ENCODE measurements around the gene XRCC4.

Gene XRCC4

GRCh38 chr5:83177803-83178202, 100.5 kb downstream of the XRCC4 start:
- DNase-seq (ENCODE audit: low spot score): no peak

GRCh38 chr5:83179966-83180365, 102.6 kb downstream of the XRCC4 start:
- Histone ChIP-seq H2BK5ac (ENCODE audit: low read length) (no peak overlapping the region), H3K4me1 (ENCODE audit: control insufficient read depth in 2 of 2, insufficient read depth in 1 of 2, low read depth in 1 of 2, low read length in 2 of 2) (peaks cover 0 to 3% of the 10 kb centered on the region in 2 donors), H3K4ac (ENCODE audit: low read length) (no peak overlapping the region), H3K36me3 (replicated peaks in 1 of 2; ENCODE audit: control insufficient read depth in 2 of 2, insufficient read depth in 2 of 2, low read length in 2 of 2) (no peaks in the 10 kb centered on the region), H3K4me3 (ENCODE audit: low read length in 2 of 2) (no peak overlapping the region), H2BK15ac (ENCODE audit: low read length) (no peak overlapping the region), H2BK12ac (ENCODE audit: low read length) (no peak overlapping the region), H2BK120ac (ENCODE audit: low read depth, low read length) (no peak overlapping the region), H2AFZ (ENCODE audit: low read length) (no peak overlapping the region), H3K79me1 (ENCODE audit: low read depth, low read length) (no peaks in the 10 kb centered on the region), H3K9ac (ENCODE audit: low read depth, low read length, poor library complexity) (no peak overlapping the region), H4K91ac (ENCODE audit: low read depth, low read length, poor library complexity) (no peak overlapping the region), H3K27ac (replicated peaks; ENCODE audit: low read length) (no peak overlapping the region), H3K4me2 (ENCODE audit: insufficient read depth, low read length, poor library complexity, severe bottlenecking) (no peak overlapping the region), H2AK5ac (ENCODE audit: low read depth, low read length) (no peak overlapping the region), H3K27me3 (ENCODE audit: control insufficient read depth in 3 of 3, insufficient read depth in 3 of 3, low read depth in 1 of 3, low read length in 3 of 3) (no peaks in the 10 kb centered on the region), H3K18ac (ENCODE audit: low read length) (no peak overlapping the region), H3K23ac (ENCODE audit: low read depth, low read length, poor library complexity) (no peak overlapping the region), H4K8ac (ENCODE audit: low read depth, low read length) (no peak overlapping the region), H3K9me3 (replicated peaks in 1 of 2; ENCODE audit: control insufficient read depth in 2 of 2, insufficient read depth in 1 of 2, low read depth in 1 of 2, low read length in 2 of 2) (no peaks in the 10 kb centered on the region), H3K14ac (ENCODE audit: low read length) (no peak overlapping the region)
- DNase-seq (ENCODE audit: low spot score): no peak

More at GRCh38 chr5:83177803-83178202, 100.5 kb downstream of the XRCC4 start:
- Histone ChIP-seq H2BK15ac (ENCODE audit: low read length) (no peak overlapping the region), H3K79me1 (ENCODE audit: low read depth, low read length) (no peaks in the 10 kb centered on the region), H3K4me3 (ENCODE audit: low read length in 2 of 2) (no peak overlapping the region), H3K18ac (ENCODE audit: low read length) (no peak overlapping the region), H3K27ac (replicated peaks; ENCODE audit: low read length) (no peak overlapping the region), H3K4ac (ENCODE audit: low read length) (no peak overlapping the region), H2AK5ac (ENCODE audit: low read depth, low read length) (no peak overlapping the region), H3K14ac (ENCODE audit: low read length) (no peak overlapping the region), H4K91ac (ENCODE audit: low read depth, low read length, poor library complexity) (no peak overlapping the region), H3K4me1 (ENCODE audit: control insufficient read depth in 2 of 2, insufficient read depth in 1 of 2, low read depth in 1 of 2, low read length in 2 of 2) (peaks cover 0 to 3% of the 10 kb centered on the region in 2 donors), H4K8ac (ENCODE audit: low read depth, low read length) (no peak overlapping the region), H2BK120ac (ENCODE audit: low read depth, low read length) (no peak overlapping the region), H3K27me3 (ENCODE audit: control insufficient read depth in 3 of 3, insufficient read depth in 3 of 3, low read depth in 1 of 3, low read length in 3 of 3) (no peaks in the 10 kb centered on the region), H3K36me3 (replicated peaks in 1 of 2; ENCODE audit: control insufficient read depth in 2 of 2, insufficient read depth in 2 of 2, low read length in 2 of 2) (no peaks in the 10 kb centered on the region), H2AFZ (ENCODE audit: low read length) (no peak overlapping the region), H3K23ac (ENCODE audit: low read depth, low read length, poor library complexity) (no peak overlapping the region), H3K9me3 (replicated peaks in 1 of 2; ENCODE audit: control insufficient read depth in 2 of 2, insufficient read depth in 1 of 2, low read depth in 1 of 2, low read length in 2 of 2) (no peaks in the 10 kb centered on the region), H3K4me2 (ENCODE audit: insufficient read depth, low read length, poor library complexity, severe bottlenecking) (no peak overlapping the region), H2BK12ac (ENCODE audit: low read length) (no peak overlapping the region), H2BK5ac (ENCODE audit: low read length) (no peak overlapping the region), H3K9ac (ENCODE audit: low read depth, low read length, poor library complexity) (no peak overlapping the region)
- 100% methylated on average over 2 of the region's 2 CpGs; no CpG with 5 or more reads in 1 of the 2 donors for WGBS, 2 donors (ENCODE audit: extremely low coverage in 2 of 2, insufficient read length in 2 of 2, insufficient replicate concordance in 1 of 2)

- Histone ChIP-seq H2BK15ac (ENCODE audit: low read length) (no peak overlapping the region), H3K4ac (ENCODE audit: low read length) (no peak overlapping the region), H3K36me3 (replicated peaks in 1 of 2; ENCODE audit: control insufficient read depth in 2 of 2, insufficient read depth in 2 of 2, low read length in 2 of 2) (no peaks in the 10 kb centered on the region), H4K91ac (ENCODE audit: low read depth, low read length, poor library complexity) (no peak overlapping the region), H3K27ac (replicated peaks; ENCODE audit: low read length) (no peak overlapping the region), H2AFZ (ENCODE audit: low read length) (no peak overlapping the region), H3K4me1 (ENCODE audit: control insufficient read depth in 2 of 2, insufficient read depth in 1 of 2, low read depth in 1 of 2, low read length in 2 of 2) (peaks cover 0 to 3% of the 10 kb centered on the region in 2 donors), H3K9ac (ENCODE audit: low read depth, low read length, poor library complexity) (no peak overlapping the region), H3K23ac (ENCODE audit: low read depth, low read length, poor library complexity) (no peak overlapping the region), H2BK5ac (ENCODE audit: low read length) (no peak overlapping the region), H3K4me3 (ENCODE audit: low read length in 2 of 2) (no peak overlapping the region), H3K27me3 (ENCODE audit: control insufficient read depth in 3 of 3, insufficient read depth in 3 of 3, low read depth in 1 of 3, low read length in 3 of 3) (no peaks in the 10 kb centered on the region), H2BK12ac (ENCODE audit: low read length) (no peak overlapping the region), H2BK120ac (ENCODE audit: low read depth, low read length) (no peak overlapping the region), H3K9me3 (replicated peaks in 1 of 2; ENCODE audit: control insufficient read depth in 2 of 2, insufficient read depth in 1 of 2, low read depth in 1 of 2, low read length in 2 of 2) (no peaks in the 10 kb centered on the region), H3K79me1 (ENCODE audit: low read depth, low read length) (no peaks in the 10 kb centered on the region), H3K18ac (ENCODE audit: low read length) (no peak overlapping the region), H4K8ac (ENCODE audit: low read depth, low read length) (no peak overlapping the region), H2AK5ac (ENCODE audit: low read depth, low read length) (no peak overlapping the region), H3K4me2 (ENCODE audit: insufficient read depth, low read length, poor library complexity, severe bottlenecking) (no peak overlapping the region), H3K14ac (ENCODE audit: low read length) (no peak overlapping the region)
- WGBS, 2 donors (ENCODE audit: extremely low coverage in 2 of 2, insufficient read length in 2 of 2, insufficient replicate concordance in 1 of 2): no CpG with 5 or more reads among the region's 3 CpGs
- no peak for DNase-seq (ENCODE audit: low spot score)
Measured at GRCh38 chr5:83184534-83184933, 107.2 kb downstream of the XRCC4 start.

- H3K18ac ChIP-seq (ENCODE audit: low read length): no peak overlapping the region
- H3K9ac ChIP-seq (ENCODE audit: low read depth, low read length, poor library complexity): no peak overlapping the region
- no peak overlapping the region for H3K4me2 ChIP-seq (ENCODE audit: insufficient read depth, low read length, poor library complexity, severe bottlenecking)
- peaks cover 2 to 8% of the 10 kb centered on the region in 2 donors for H3K4me1 ChIP-seq (ENCODE audit: control insufficient read depth in 2 of 2, insufficient read depth in 1 of 2, low read depth in 1 of 2, low read length in 2 of 2)
- H2BK12ac ChIP-seq (ENCODE audit: low read length): no peak overlapping the region
- H3K27me3 ChIP-seq (ENCODE audit: control insufficient read depth in 3 of 3, insufficient read depth in 3 of 3, low read depth in 1 of 3, low read length in 3 of 3): no peaks in the 10 kb centered on the region
- no peak overlapping the region for H4K8ac ChIP-seq (ENCODE audit: low read depth, low read length)
- H3K9me3 ChIP-seq (replicated peaks in 1 of 2; ENCODE audit: control insufficient read depth in 2 of 2, insufficient read depth in 1 of 2, low read depth in 1 of 2, low read length in 2 of 2): no peaks in the 10 kb centered on the region
- no peaks in the 10 kb centered on the region for H3K79me1 ChIP-seq (ENCODE audit: low read depth, low read length)
- H2AK5ac ChIP-seq (ENCODE audit: low read depth, low read length): no peak overlapping the region
- no CpG with 5 or more reads among the region's 5 CpGs for WGBS, 2 donors (ENCODE audit: extremely low coverage in 2 of 2, insufficient read length in 2 of 2, insufficient replicate concordance in 1 of 2)
- H2BK5ac ChIP-seq (ENCODE audit: low read length): no peak overlapping the region
- no peak overlapping the region for H3K4me3 ChIP-seq (ENCODE audit: low read length in 2 of 2)
- H3K36me3 ChIP-seq (replicated peaks in 1 of 2; ENCODE audit: control insufficient read depth in 2 of 2, insufficient read depth in 2 of 2, low read length in 2 of 2): no peaks in the 10 kb centered on the region
- DNase-seq (ENCODE audit: low spot score): no peak
- no peak overlapping the region for H4K91ac ChIP-seq (ENCODE audit: low read depth, low read length, poor library complexity)
- H2BK15ac ChIP-seq (ENCODE audit: low read length): no peak overlapping the region
- H3K4ac ChIP-seq (ENCODE audit: low read length): no peak overlapping the region
- no peak overlapping the region for H2BK120ac ChIP-seq (ENCODE audit: low read depth, low read length)
- H2AFZ ChIP-seq (ENCODE audit: low read length): no peak overlapping the region
- no peak overlapping the region for H3K27ac ChIP-seq (replicated peaks; ENCODE audit: low read length)
- no peak overlapping the region for H3K23ac ChIP-seq (ENCODE audit: low read depth, low read length, poor library complexity)
- H3K14ac ChIP-seq (ENCODE audit: low read length): no peak overlapping the region
Measured at GRCh38 chr5:83192947-83193346, 115.6 kb downstream of the XRCC4 start.
